HEK293 (cell line): ENCODE results near the gene AEBP2.

ENCODE experiments used
- CTCF ChIP-seq: fragments of 450-650 bp; formaldehyde crosslinking; IDR thresholded peaks from 2 replicates; pipeline ENCODE4 v1.5.1; 2016; ENCODE audit warnings: missing biosample characterization, missing genetic modification characterization
- GLI4 ChIP-seq: fragments of 450-650 bp; formaldehyde crosslinking; IDR thresholded peaks from 2 replicates; pipeline ENCODE4 v1.5.1; 2016; ENCODE audit warnings: missing biosample characterization, missing genetic modification characterization
- ZNF138 ChIP-seq: fragments of 450-650 bp; formaldehyde crosslinking; IDR thresholded peaks from 2 replicates; pipeline ENCODE4 v1.5.1; 2016; ENCODE audit warnings: missing biosample characterization, missing genetic modification characterization, borderline replicate concordance
- ZNF416 ChIP-seq: fragments of 450-650 bp; formaldehyde crosslinking; IDR thresholded peaks from 2 replicates; pipeline ENCODE4 v1.5.1; 2016; ENCODE audit warnings: missing biosample characterization, missing genetic modification characterization
- ZSCAN23 ChIP-seq: fragments of 450-650 bp; formaldehyde crosslinking; IDR thresholded peaks from 2 replicates; pipeline ENCODE4 v1.5.1; 2016; ENCODE audit warnings: missing biosample characterization, missing genetic modification characterization
- ZSCAN5A ChIP-seq: fragments of 450-650 bp; formaldehyde crosslinking; IDR thresholded peaks from 2 replicates; pipeline ENCODE4 v1.5.1; 2016; ENCODE audit warnings: missing biosample characterization, missing genetic modification characterization

GRCh38 chr12:19435831-19436497 is 3.3 kb upstream of the AEBP2 start:
- TF ChIP-seq GLI4 (no peak), ZNF416 (no peak), CTCF (no peak), ZSCAN5A (tag by site-specific recombination) (no peak), ZSCAN23 (no peak), ZNF138 (tag by site-specific recombination) (no peak)
